OCI-LY7 (cell line): ENCODE measurements around the gene TRAF2. TPM values are rescaled to one million over a fixed set of nuclear protein-coding genes. Genes with fewer than 3 reads are reported as not detected.
"Not testable (repeated sequence)": the region's sequence is repeated elsewhere in the genome, so short reads cannot be mapped to it uniquely, and the experiment has no call there.

ENCODE experiments used
- BruUV-seq: library from RNA; stranded (reverse); fragments of 400-500 nt; replicated peaks from 2 replicates; lab custom pipeline; 2021; lab: Mats Ljungman, UMichigan
- CTCF ChIA-PET: fragments of 300-600 bp; sonication (Branson Sonifier 250); formaldehyde crosslinking; loops from one replicate; lab custom pipeline; 2022; ENCODE audit warnings: antibody characterized with exemption; ENCODE audit not compliant: unreplicated experiment; lab: Charles Lee
- POLR2A ChIA-PET: fragments of 300-600 bp; sonication (Branson Sonifier 250); formaldehyde crosslinking; loops from one replicate; lab custom pipeline; 2022; ENCODE audit warnings: antibody characterized with exemption; lab: Charles Lee
- DNase-seq: peaks from one replicate; pipeline ENCODE4 v3.0.0-alpha.2; 2015; ENCODE audit warnings: low spot score
- H2AFZ ChIP-seq: fragments of 200-600 bp; sonication (generic), shearing (Covaris generic); 2 replicates; pipeline ENCODE4 v1.6.1; 2014; ENCODE audit warnings: mild to moderate bottlenecking, antibody characterized with exemption, low read length, moderate library complexity
- H3K27ac ChIP-seq: fragments of 200-600 bp; sonication (generic); 2 replicates; pipeline ENCODE4 v1.5.1; 2014; ENCODE audit warnings: mixed run types, low read depth, mild to moderate bottlenecking, moderate library complexity, low read length, inconsistent platforms; ENCODE audit not compliant: poor library complexity, severe bottlenecking
- H3K36me3 ChIP-seq: fragments of 200-600 bp; sonication (generic); 2 replicates; pipeline ENCODE4 v1.6.1; 2014; ENCODE audit warnings: mild to moderate bottlenecking, antibody characterized with exemption, low read length, moderate library complexity, mixed read lengths; ENCODE audit not compliant: insufficient read depth
- H3K4me1 ChIP-seq: fragments of 200-600 bp; sonication (generic); 2 replicates; pipeline ENCODE4 v1.5.1; 2014; ENCODE audit warnings: mild to moderate bottlenecking, low read length; ENCODE audit not compliant: insufficient read depth, poor library complexity, severe bottlenecking
- H3K4me2 ChIP-seq: fragments of 200-600 bp; sonication (generic); 2 replicates; pipeline ENCODE4 v1.6.1; 2014; ENCODE audit warnings: mild to moderate bottlenecking, low read length
- H3K4me3 ChIP-seq: fragments of 200-600 bp; sonication (generic); 2 replicates; pipeline ENCODE4 v1.5.1; 2014; ENCODE audit warnings: mild to moderate bottlenecking, low read depth, low read length; ENCODE audit not compliant: poor library complexity, severe bottlenecking
- H3K79me2 ChIP-seq: fragments of 200-600 bp; sonication (generic); 2 replicates; pipeline ENCODE4 v1.6.1; 2016; ENCODE audit warnings: low read depth, mild to moderate bottlenecking, low read length, moderate library complexity, mixed read lengths; ENCODE audit not compliant: insufficient read depth
- H3K9me2 ChIP-seq: fragments of 200-600 bp; sonication (generic); 2 replicates; pipeline ENCODE4 v1.6.1; 2016; ENCODE audit warnings: mild to moderate bottlenecking, low read length, mixed read lengths; ENCODE audit not compliant: insufficient read depth
- H3K9me3 ChIP-seq: fragments of 200-600 bp; sonication (generic); 2 replicates; pipeline ENCODE4 v1.6.1; 2014; ENCODE audit warnings: mild to moderate bottlenecking, mixed run types, low read length, mixed read lengths
- H4K20me1 ChIP-seq: fragments of 200-600 bp; sonication (generic); 2 replicates; pipeline ENCODE4 v1.6.1; 2014; ENCODE audit warnings: mild to moderate bottlenecking, antibody characterized with exemption, low read length, moderate library complexity, mixed read lengths; ENCODE audit not compliant: insufficient read depth
- intact Hi-C: fragments of 100-400 bp; cut with micrococcal nuclease; formaldehyde crosslinking; loops from one replicate; pipeline ENCODE4 v1.10.0; 2022; ENCODE audit not compliant: unreplicated experiment
- total RNA-seq, 2 experiments: library from RNA; depleted of rRNA in 1 of 2; stranded (reverse); fragments of >200 nt in 1 of 2; shearing (Covaris generic) in 1 of 2; gene quantifications; 2 replicates each; pipeline ENCODE4 v1.2.3, GENCODE V29; 2014 to 2022
- TF ChIP-seq, protein P1 (sequence below): fragments of 200-600 bp; sonication (generic); conservative IDR thresholded peaks from 2 replicates; pipeline ENCODE4 v1.5.1; 2014; ENCODE audit warnings: mild to moderate bottlenecking, antibody characterized with exemption, low read length, moderate library complexity, mixed read lengths

The TRAF2 gene
- total RNA-seq, 2 experiments from 2014 or later, result 31.4 to 40.5 TPM

DNA sequence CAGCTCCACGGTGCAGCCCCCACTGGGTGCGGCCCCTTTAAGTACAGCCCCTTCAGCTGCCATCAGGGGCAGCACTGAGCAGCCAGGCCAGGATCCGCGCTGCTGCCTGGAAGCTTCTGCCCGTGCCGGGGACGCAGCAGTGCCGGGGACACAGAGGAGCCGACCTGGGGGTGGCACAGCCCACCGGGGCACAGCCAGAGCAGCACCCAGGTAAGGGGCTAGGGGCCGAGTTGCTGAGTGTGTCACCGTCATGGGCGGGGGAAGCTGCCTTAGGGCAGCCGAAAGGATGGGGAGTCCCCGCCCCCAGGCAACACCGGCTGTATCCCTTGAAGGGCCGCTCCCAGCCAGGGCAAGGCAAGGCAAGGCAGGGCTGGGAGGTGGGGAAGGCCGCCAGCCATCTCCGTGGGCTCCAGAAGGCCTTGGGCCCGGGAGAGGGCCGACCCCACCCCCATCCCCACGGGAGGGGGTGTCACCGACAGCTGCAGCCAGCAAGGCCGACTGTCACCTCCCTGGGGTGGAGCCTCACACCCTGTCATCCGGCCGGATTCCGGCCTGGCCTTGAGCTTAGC is 43.9 kb upstream of the TRAF2 start, which contains the start of gene AJM1:
TSS of gene AJM1 (plus strand) at position 99 of the 569 bp plus-strand sequence. CDS start 1,937 bp downstream, outside the sequence.
- H3K9me2 ChIP-seq, H3K9me3 ChIP-seq, BruUV-seq, H3K79me2 ChIP-seq, H2AFZ ChIP-seq, H4K20me1 ChIP-seq, intact Hi-C loops: not testable (repeated sequence)
- Histone ChIP-seq H3K27ac (peak within 1 kb of the TSS; percentile 58), H3K4me2 (peak within 1 kb of the TSS; percentile 100), H3K36me3 (peaks cover 39% of the 10 kb centered on the region), H3K4me3 (peak within 1 kb of the TSS; percentile 66), H3K4me1 (peaks cover 23% of the 10 kb centered on the region)
- peak; percentile 85 for DNase-seq
- TF ChIP-seq, protein P1, sequence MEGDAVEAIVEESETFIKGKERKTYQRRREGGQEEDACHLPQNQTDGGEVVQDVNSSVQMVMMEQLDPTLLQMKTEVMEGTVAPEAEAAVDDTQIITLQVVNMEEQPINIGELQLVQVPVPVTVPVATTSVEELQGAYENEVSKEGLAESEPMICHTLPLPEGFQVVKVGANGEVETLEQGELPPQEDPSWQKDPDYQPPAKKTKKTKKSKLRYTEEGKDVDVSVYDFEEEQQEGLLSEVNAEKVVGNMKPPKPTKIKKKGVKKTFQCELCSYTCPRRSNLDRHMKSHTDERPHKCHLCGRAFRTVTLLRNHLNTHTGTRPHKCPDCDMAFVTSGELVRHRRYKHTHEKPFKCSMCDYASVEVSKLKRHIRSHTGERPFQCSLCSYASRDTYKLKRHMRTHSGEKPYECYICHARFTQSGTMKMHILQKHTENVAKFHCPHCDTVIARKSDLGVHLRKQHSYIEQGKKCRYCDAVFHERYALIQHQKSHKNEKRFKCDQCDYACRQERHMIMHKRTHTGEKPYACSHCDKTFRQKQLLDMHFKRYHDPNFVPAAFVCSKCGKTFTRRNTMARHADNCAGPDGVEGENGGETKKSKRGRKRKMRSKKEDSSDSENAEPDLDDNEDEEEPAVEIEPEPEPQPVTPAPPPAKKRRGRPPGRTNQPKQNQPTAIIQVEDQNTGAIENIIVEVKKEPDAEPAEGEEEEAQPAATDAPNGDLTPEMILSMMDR, result peak; percentile 82
- ChIA-PET CTCF (interaction anchor here (0.6 kb wide), 2 partner anchors 24 to 167 kb away, joined by 3 to 4 read pairs; no protein-coding TSS in a partner anchor), POLR2A (interaction anchor here (1.2 kb wide), 1 partner anchor 35 kb away, joined by 3 read pairs; the partner anchor contains the start of gene RABL6)

DNA sequence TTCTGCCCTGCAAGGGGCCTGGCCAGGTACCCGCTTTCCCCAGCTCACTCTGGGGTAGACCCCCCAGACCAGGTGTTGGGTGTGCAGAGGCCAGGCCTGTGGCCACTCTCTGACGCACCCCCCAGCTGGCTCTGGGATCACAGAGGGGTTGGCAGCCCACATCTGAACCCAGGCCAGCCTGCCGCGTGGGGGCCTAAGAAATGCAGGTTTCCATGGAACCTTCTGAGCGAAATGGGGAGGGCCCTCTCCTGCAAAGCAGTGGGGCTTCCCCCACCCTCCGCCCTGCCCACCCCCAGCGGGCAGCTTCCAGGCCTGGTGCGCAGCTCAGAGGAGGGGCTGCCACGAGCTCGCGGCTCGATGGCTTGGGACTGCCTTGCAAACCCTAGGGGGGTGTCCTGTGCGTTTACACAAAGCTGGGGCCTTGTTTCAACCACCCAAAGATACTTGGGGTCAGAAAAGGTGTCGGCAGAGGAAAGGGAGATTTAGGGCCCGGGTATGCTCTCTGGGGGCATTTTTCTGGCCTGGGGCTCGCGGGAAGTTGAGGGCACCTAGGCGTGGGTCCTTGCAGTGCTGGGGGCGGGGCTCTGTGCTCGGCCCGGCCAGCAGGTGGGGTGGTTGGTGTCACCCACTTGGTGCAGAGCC is 43.0 kb upstream of the TRAF2 start:
- H3K9me2 ChIP-seq, H2AFZ ChIP-seq, POLR2A ChIA-PET, H4K20me1 ChIP-seq, H3K9me3 ChIP-seq, DNase-seq, H3K79me2 ChIP-seq, BruUV-seq: not testable (repeated sequence)
- intact Hi-C loops, result loop anchor here (1.0 kb wide), 1 partner anchor 53 kb away; no protein-coding TSS in a partner anchor
- Histone ChIP-seq H3K4me1 (peaks cover 26% of the 10 kb centered on the region), H3K4me2 (peak overlapping the region; percentile 54), H3K27ac (peak overlapping the region; percentile 25), H3K4me3 (peak overlapping the region; percentile 6), H3K36me3 (peaks cover 32% of the 10 kb centered on the region)
- CTCF ChIA-PET, result interaction anchor here (0.6 kb wide), 2 partner anchors 34 to 166 kb away, joined by 3 to 4 read pairs; no protein-coding TSS in a partner anchor

DNA sequence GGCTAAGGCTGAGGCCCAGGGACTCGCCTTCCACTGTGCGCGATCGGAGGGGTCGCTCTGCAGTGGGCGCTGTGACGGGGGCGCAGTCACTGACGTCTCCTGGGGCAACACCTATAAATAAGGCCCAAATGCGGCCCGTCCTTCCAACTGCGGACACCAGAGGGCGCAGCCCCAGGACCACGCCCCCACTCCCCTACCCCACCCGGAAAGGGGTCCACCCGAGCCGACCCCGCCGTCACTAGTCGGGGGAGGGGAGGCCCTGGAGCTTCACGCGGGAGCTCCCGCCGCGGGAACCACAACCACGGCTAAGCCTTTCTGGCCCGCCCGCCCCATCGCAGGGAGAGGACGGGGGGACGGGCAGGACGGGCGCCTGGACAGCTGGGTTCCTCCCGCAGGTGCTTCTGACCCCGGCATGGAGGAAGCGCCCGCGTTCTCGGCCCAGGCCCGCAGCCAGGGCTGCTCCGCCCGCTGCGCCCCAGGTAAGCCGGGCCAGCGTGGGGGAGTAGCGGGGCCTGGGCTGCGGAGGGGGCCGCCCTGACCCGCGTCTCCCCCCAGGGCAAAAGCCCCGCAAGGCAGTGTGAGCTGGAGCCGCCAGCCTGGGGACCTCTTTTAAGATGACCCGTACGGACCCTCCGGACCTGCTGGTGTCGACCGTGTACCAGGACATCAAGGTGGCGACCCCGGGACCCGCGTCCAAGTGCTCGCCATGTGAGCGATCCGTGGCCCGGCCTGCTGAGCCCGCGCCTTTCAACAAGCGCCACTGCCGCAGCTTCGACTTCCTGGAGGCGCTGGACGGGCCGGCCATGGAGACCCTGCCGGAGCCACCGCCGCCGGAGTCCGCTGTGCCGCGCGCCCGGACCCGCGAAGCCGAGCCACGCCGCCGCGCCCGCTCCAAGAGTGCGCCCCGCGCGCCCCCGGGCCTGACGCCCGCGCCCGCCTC is 42.2 kb upstream of the TRAF2 start:
- DNase-seq, result peak; percentile 48
- H3K9me2 ChIP-seq, H2AFZ ChIP-seq, H3K27ac ChIP-seq, H3K9me3 ChIP-seq, BruUV-seq, H4K20me1 ChIP-seq, H3K79me2 ChIP-seq, POLR2A ChIA-PET: not testable (repeated sequence)
- peaks cover 26% of the 10 kb centered on the region for H3K4me1 ChIP-seq
- intact Hi-C loops, result loop anchor here (1.0 kb wide), 1 partner anchor 54 kb away; no protein-coding TSS in a partner anchor
- peaks cover 25% of the 10 kb centered on the region for H3K36me3 ChIP-seq
- H3K4me3 ChIP-seq, result peak overlapping the region; percentile 6
- TF ChIP-seq, protein P1, result peak; percentile 73
- CTCF ChIA-PET, result interaction anchor here (0.6 kb wide), 1 partner anchor 35 kb away, joined by 3 read pairs; no protein-coding TSS in a partner anchor
- peak overlapping the region; percentile 54; the same call in 1 of the 2 replicates for H3K4me2 ChIP-seq
